ENCODE results near the gene PADI3.
"Not testable (repeated sequence)": the region's sequence is repeated elsewhere in the genome, so short reads cannot be mapped to it uniquely, and the experiment has no call there.

PADI3 gene

DNA sequence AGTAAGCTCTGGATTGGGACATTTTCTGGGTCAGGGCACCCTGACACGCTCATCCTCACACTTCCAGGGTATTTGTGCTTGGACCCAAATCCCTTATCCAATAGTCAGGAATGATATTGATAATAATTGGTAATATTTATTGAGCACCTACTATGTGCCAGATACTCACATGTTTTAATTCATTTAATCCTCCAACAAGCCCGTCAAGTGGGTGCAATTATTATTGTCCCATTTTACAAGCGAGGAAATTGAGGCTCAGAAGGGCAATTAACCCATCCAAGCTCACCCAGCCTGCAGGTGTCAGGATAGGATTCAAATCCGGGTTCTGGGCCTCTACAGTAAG is 11.4 kb upstream of the PADI3 start:
- Histone ChIP-seq H3K9ac (ENCODE audit: low read depth in 1 of 2, low read length in 2 of 2) (no peak overlapping the region), H3K4me1 (ENCODE audit: control insufficient read depth in 1 of 2, insufficient read depth in 2 of 2, low read length in 2 of 2) (peaks cover 12% of the 10 kb centered on the region in 2 donors), H3K27ac (ENCODE audit: low read depth, low read length) (no peak overlapping the region), H3K36me3 (ENCODE audit: control insufficient read depth in 1 of 2, insufficient read depth in 2 of 2, low read length in 2 of 2) (no peaks in the 10 kb centered on the region), H3K9me3 (ENCODE audit: control insufficient read depth in 1 of 2, low read length in 2 of 2) (no peaks in the 10 kb centered on the region), H3K4me3 (ENCODE audit: low read depth in 1 of 2, low read length in 2 of 2) (no peak overlapping the region), H3K27me3 (ENCODE audit: control insufficient read depth in 1 of 2, insufficient read depth in 2 of 2, low read length in 2 of 2) (peaks cover 0 to 8% of the 10 kb centered on the region in 2 donors)

DNA sequence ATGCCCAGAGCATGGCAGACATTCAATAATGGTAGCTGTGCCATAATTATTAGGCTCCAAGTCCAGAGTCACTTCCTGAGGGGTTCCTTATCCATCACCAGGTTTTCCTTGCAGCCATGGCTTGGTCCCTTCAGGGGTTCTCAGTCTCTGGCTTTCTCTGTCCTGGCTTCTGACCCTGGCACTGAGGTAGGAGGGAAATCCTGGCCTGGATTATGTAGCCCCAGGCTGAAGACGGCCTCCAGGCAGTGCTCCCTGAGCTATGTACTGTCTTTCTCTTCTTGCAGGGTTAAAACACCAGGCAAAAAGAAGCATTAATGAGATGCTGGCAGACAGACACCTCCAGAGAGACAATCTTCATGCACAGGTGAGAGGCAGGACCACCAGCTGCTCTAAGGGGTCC is 9.5 kb upstream of the PADI3 start:
- H3K36me3 ChIP-seq (ENCODE audit: control insufficient read depth in 1 of 2, insufficient read depth in 2 of 2, low read length in 2 of 2), result no peaks in the 10 kb centered on the region
- peaks cover 0 to 9% of the 10 kb centered on the region in 2 donors for H3K27me3 ChIP-seq (ENCODE audit: control insufficient read depth in 1 of 2, insufficient read depth in 2 of 2, low read length in 2 of 2)
- H3K27ac ChIP-seq (ENCODE audit: low read depth, low read length), result no peak overlapping the region
- H3K9ac ChIP-seq (ENCODE audit: low read depth in 1 of 2, low read length in 2 of 2), result no peak overlapping the region
- H3K4me3 ChIP-seq (ENCODE audit: low read depth in 1 of 2, low read length in 2 of 2), result no peak overlapping the region
- H3K9me3 ChIP-seq (ENCODE audit: control insufficient read depth in 1 of 2, low read length in 2 of 2), result no peaks in the 10 kb centered on the region
- peaks cover 0 to 3% of the 10 kb centered on the region in 2 donors for H3K4me1 ChIP-seq (ENCODE audit: control insufficient read depth in 1 of 2, insufficient read depth in 2 of 2, low read length in 2 of 2)

DNA sequence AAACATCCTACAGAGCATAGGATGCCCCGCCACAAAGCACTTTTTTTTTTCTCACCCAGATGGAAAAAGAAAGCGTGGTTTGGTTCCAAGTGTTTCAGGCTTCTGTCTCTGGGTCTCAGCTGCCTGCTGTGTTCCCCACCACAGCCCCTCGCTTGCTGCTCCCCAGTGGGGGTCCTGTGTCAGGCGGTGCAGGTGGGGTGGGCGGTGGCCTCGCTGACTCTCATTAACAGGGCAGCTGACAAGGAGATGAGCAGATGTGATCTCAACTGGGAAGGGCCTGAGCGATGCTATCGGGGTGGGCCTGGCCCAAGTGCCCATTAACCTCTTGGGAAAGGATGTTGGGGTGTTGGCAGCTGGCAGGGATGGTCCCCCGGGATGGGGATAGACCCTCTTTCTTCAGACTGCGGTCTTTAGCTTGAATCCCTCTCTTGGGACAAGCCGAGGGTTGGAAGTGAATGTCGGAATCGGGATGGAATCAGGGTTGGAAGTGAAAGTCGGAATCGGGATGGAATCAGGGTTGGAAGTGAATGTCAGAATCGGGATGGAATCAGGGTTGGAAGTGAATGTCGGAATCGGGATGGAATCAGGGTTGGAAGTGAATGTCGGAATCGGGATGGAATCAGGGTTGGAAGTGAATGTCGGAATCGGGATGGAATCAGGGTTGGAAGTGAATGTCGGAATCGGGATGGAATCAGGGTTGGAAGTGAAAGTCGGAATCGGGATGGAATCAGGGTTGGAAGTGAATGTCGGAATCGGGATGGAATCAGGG is 7.7 kb upstream of the PADI3 start:
- not testable (repeated sequence) for H3K9ac ChIP-seq (ENCODE audit: low read depth in 1 of 2, low read length in 2 of 2); H3K36me3 ChIP-seq (ENCODE audit: control insufficient read depth in 1 of 2, insufficient read depth in 2 of 2, low read length in 2 of 2); H3K4me1 ChIP-seq (ENCODE audit: control insufficient read depth in 1 of 2, insufficient read depth in 2 of 2, low read length in 2 of 2); H3K27ac ChIP-seq (ENCODE audit: low read depth, low read length); H3K4me3 ChIP-seq (ENCODE audit: low read depth in 1 of 2, low read length in 2 of 2); H3K9me3 ChIP-seq (ENCODE audit: control insufficient read depth in 1 of 2, low read length in 2 of 2); H3K27me3 ChIP-seq (ENCODE audit: control insufficient read depth in 1 of 2, insufficient read depth in 2 of 2, low read length in 2 of 2)

DNA sequence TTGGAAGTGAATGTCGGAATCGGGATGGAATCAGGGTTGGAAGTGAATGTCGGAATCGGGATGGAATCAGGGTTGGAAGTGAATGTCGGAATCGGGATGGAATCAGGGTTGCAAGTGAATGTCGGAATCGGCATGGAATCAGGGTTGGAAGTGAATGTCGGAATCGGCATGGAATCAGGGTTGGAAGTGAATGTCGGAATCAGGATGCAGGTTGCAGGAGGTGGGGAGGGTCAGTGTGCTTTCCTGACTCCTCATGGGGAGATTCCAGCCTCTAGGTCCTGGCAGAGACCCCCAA is 7.2 kb upstream of the PADI3 start:
- not testable (repeated sequence) for H3K9ac ChIP-seq (ENCODE audit: low read depth in 1 of 2, low read length in 2 of 2); H3K36me3 ChIP-seq (ENCODE audit: control insufficient read depth in 1 of 2, insufficient read depth in 2 of 2, low read length in 2 of 2); H3K27me3 ChIP-seq (ENCODE audit: control insufficient read depth in 1 of 2, insufficient read depth in 2 of 2, low read length in 2 of 2); H3K27ac ChIP-seq (ENCODE audit: low read depth, low read length); H3K4me3 ChIP-seq (ENCODE audit: low read depth in 1 of 2, low read length in 2 of 2); H3K4me1 ChIP-seq (ENCODE audit: control insufficient read depth in 1 of 2, insufficient read depth in 2 of 2, low read length in 2 of 2); H3K9me3 ChIP-seq (ENCODE audit: control insufficient read depth in 1 of 2, low read length in 2 of 2)

DNA sequence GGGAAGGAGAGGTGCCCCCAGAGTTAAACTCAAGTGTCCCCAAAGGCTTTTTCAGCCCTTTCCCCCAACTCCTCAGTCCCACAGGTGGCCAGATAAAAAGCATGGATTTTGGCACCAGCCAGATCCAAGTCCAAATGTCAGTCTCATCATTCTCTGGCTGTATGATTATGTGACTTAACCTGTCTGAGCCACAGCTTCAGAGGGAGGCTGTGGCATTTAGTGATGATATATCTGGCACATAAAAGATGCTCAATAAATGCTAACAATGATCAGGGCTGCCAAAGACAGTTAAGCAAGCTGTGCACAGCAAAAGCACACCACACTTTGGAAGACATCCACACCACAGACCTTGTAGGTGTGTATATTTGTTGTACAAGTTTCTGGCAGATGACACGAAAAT is 5.6 kb upstream of the PADI3 start:
- Histone ChIP-seq H3K36me3 (ENCODE audit: control insufficient read depth in 1 of 2, insufficient read depth in 2 of 2, low read length in 2 of 2) (no peaks in the 10 kb centered on the region), H3K4me1 (ENCODE audit: control insufficient read depth in 1 of 2, insufficient read depth in 2 of 2, low read length in 2 of 2) (no peaks in the 10 kb centered on the region), H3K27ac (ENCODE audit: low read depth, low read length) (no peak overlapping the region), H3K27me3 (ENCODE audit: control insufficient read depth in 1 of 2, insufficient read depth in 2 of 2, low read length in 2 of 2) (peaks cover 0 to 9% of the 10 kb centered on the region in 2 donors), H3K9ac (ENCODE audit: low read depth in 1 of 2, low read length in 2 of 2) (no peak overlapping the region), H3K4me3 (ENCODE audit: low read depth in 1 of 2, low read length in 2 of 2) (no peak overlapping the region), H3K9me3 (ENCODE audit: control insufficient read depth in 1 of 2, low read length in 2 of 2) (no peaks in the 10 kb centered on the region)

DNA sequence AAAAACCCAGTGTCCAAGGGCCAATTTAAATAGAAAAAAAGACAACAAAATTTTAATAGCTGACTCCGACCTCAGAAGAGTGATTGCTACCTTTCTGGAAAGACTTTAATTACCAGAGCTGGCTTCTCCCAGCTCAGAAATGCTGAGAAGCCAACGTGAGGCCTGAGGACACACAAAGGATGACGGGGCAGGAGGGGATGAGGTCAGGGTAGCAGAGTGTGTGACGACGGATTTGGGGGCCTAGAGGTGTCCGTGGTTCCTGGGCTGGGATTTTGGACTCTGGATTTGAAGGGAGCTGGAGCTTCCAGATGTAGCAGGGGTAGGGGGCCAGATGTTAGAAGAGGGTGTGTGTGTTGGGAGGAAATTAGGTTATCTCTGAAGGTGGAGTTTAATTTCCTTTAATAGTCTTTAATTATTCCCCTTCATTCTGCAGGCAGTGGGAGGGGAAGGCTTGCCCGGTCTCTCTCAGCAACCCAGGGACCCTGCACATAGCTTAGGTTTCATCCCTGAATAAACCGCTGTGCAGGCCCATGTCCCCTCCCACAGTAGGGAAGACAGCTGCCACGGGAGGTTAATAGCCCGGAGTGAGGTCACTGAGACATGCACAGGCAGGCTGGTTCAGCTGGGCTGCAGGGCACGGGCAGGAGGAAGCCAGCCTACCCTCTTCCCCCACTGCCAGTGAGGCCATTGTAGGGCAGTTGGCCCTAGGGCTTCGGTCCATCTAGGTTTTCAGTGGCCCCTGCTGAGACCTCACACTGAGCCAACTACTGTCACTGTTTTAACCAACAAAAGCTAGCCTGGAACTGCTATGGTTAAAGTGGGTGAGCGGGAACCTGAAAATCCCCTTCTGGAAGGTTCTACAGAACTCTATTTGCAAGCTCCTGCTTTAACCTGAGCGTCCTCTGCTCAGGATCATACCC is 3.8 kb upstream of the PADI3 start:
- Histone ChIP-seq H3K4me3 (ENCODE audit: low read depth in 1 of 2, low read length in 2 of 2) (no peak overlapping the region), H3K9ac (ENCODE audit: low read depth in 1 of 2, low read length in 2 of 2) (no peak overlapping the region), H3K27me3 (ENCODE audit: control insufficient read depth in 1 of 2, insufficient read depth in 2 of 2, low read length in 2 of 2) (peaks cover 0 to 9% of the 10 kb centered on the region in 2 donors), H3K4me1 (ENCODE audit: control insufficient read depth in 1 of 2, insufficient read depth in 2 of 2, low read length in 2 of 2) (peaks cover 0 to 1% of the 10 kb centered on the region in 2 donors), H3K27ac (ENCODE audit: low read depth, low read length) (no peak overlapping the region), H3K9me3 (ENCODE audit: control insufficient read depth in 1 of 2, low read length in 2 of 2) (no peaks in the 10 kb centered on the region), H3K36me3 (ENCODE audit: control insufficient read depth in 1 of 2, insufficient read depth in 2 of 2, low read length in 2 of 2) (no peaks in the 10 kb centered on the region)

DNA sequence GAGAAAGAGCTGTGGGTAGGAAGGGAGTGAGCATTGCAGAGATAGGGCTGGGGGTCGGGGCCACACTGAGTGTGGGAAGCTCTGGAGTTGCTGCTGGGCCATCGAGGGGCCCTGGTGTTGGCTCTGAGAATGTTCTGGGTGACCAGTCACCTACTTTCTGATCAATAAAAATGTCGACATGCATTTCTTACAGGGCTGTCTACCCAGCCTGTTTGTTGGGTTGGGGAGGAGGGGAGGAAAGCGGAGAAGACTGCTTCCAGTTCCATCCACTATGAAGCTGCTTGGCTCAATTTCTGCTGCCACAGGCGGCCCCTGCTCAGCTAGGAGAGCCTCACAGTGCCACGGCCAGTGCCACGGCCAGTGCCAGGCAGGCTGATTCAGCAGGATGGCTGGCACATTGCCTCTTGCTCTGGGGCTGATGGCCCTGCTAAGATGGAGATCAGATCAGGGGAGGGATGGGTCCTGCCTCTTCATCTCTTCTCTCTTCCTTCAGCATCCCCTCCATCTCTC is 3.0 kb upstream of the PADI3 start:
- no peak overlapping the region for H3K9ac ChIP-seq (ENCODE audit: low read depth in 1 of 2, low read length in 2 of 2)
- H3K36me3 ChIP-seq (ENCODE audit: control insufficient read depth in 1 of 2, insufficient read depth in 2 of 2, low read length in 2 of 2), result no peaks in the 10 kb centered on the region
- no peak overlapping the region for H3K27ac ChIP-seq (ENCODE audit: low read depth, low read length)
- H3K4me1 ChIP-seq (ENCODE audit: control insufficient read depth in 1 of 2, insufficient read depth in 2 of 2, low read length in 2 of 2), result peaks cover 5 to 9% of the 10 kb centered on the region in 2 donors
- H3K27me3 ChIP-seq (ENCODE audit: control insufficient read depth in 1 of 2, insufficient read depth in 2 of 2, low read length in 2 of 2), result peaks cover 0 to 9% of the 10 kb centered on the region in 2 donors
- no peak overlapping the region for H3K4me3 ChIP-seq (ENCODE audit: low read depth in 1 of 2, low read length in 2 of 2)
- H3K9me3 ChIP-seq (ENCODE audit: control insufficient read depth in 1 of 2, low read length in 2 of 2), result no peaks in the 10 kb centered on the region

DNA sequence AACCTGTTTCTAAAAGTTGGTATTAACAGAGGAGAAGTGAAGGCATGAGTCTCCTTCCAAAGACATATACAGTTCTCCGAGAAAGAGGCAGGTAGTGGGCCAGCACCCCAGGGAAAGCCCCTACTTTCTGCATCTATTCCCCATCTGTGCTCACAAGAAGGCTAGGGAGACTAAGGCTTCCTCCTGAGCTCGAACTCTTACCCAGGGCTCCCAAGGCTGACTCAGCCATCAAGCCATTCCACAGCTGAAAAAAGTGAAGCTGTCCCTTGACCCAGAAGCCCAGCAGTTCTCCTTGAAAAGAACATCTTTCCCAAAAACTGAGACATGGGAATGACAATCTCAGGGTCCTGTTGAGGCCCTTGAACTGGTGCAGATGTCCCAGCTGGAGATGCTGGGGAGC is 1.9 kb upstream of the PADI3 start:
- Histone ChIP-seq H3K4me1 (ENCODE audit: control insufficient read depth in 1 of 2, insufficient read depth in 2 of 2, low read length in 2 of 2) (peaks cover 7 to 13% of the 10 kb centered on the region in 2 donors), H3K9ac (ENCODE audit: low read depth in 1 of 2, low read length in 2 of 2) (no peak overlapping the region), H3K4me3 (ENCODE audit: low read depth in 1 of 2, low read length in 2 of 2) (no peak overlapping the region), H3K27ac (ENCODE audit: low read depth, low read length) (no peak overlapping the region), H3K36me3 (ENCODE audit: control insufficient read depth in 1 of 2, insufficient read depth in 2 of 2, low read length in 2 of 2) (no peaks in the 10 kb centered on the region), H3K9me3 (ENCODE audit: control insufficient read depth in 1 of 2, low read length in 2 of 2) (no peaks in the 10 kb centered on the region), H3K27me3 (ENCODE audit: control insufficient read depth in 1 of 2, insufficient read depth in 2 of 2, low read length in 2 of 2) (peaks cover 0 to 7% of the 10 kb centered on the region in 2 donors)

DNA sequence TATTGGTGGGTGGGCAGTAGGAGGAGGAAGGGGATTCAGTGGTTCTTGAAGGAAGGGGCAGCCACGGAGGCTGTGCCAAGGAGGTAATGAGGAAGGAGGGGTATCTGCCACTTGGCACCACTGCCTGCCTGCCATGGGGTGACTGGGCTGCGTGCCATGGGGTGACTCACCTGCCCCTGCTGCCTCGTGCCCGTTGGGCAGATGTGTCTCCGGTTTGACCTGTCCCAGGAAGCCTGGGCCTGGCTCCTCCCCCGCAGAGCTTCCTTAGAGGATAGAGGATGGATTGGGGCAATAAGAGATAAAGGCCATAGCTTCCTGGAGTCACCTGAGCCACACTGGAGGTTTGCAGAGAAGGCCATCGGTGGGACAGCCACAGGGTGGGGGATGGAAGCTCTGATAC is 1.7 kb downstream of the PADI3 start:
- Histone ChIP-seq H3K4me3 (ENCODE audit: low read depth in 1 of 2, low read length in 2 of 2) (no peak overlapping the region), H3K27ac (ENCODE audit: low read depth, low read length) (no peak overlapping the region), H3K9ac (ENCODE audit: low read depth in 1 of 2, low read length in 2 of 2) (no peak overlapping the region), H3K9me3 (ENCODE audit: control insufficient read depth in 1 of 2, low read length in 2 of 2) (no peaks in the 10 kb centered on the region), H3K4me1 (ENCODE audit: control insufficient read depth in 1 of 2, insufficient read depth in 2 of 2, low read length in 2 of 2) (peaks cover 7 to 13% of the 10 kb centered on the region in 2 donors), H3K27me3 (ENCODE audit: control insufficient read depth in 1 of 2, insufficient read depth in 2 of 2, low read length in 2 of 2) (no peaks in the 10 kb centered on the region), H3K36me3 (ENCODE audit: control insufficient read depth in 1 of 2, insufficient read depth in 2 of 2, low read length in 2 of 2) (no peaks in the 10 kb centered on the region)

DNA sequence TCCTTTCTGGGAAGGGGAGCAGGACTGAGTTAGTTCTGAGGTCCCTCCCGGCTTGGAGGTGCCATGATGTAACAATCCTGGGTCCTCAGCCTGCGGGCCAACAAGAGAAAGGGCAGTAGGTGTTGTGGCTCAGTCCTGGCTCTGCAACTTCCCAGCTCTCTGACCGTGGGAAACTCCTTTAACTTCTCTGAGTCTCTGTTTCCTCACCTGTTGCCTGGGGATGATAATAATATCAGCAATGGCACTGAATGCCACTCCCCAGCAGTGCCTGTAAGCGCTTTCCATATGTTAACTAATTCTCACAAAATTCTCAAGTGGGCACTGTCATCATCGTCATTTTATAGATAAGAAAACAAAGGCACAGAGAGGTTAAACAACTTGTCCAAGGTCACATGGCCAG is 2.3 kb downstream of the PADI3 start:
- Histone ChIP-seq H3K4me1 (ENCODE audit: control insufficient read depth in 1 of 2, insufficient read depth in 2 of 2, low read length in 2 of 2) (peaks cover 7 to 13% of the 10 kb centered on the region in 2 donors), H3K9me3 (ENCODE audit: control insufficient read depth in 1 of 2, low read length in 2 of 2) (no peaks in the 10 kb centered on the region), H3K27ac (ENCODE audit: low read depth, low read length) (no peak overlapping the region), H3K27me3 (ENCODE audit: control insufficient read depth in 1 of 2, insufficient read depth in 2 of 2, low read length in 2 of 2) (no peaks in the 10 kb centered on the region), H3K9ac (ENCODE audit: low read depth in 1 of 2, low read length in 2 of 2) (no peak overlapping the region), H3K36me3 (ENCODE audit: control insufficient read depth in 1 of 2, insufficient read depth in 2 of 2, low read length in 2 of 2) (no peaks in the 10 kb centered on the region), H3K4me3 (ENCODE audit: low read depth in 1 of 2, low read length in 2 of 2) (no peak overlapping the region)
